Stomach (tissue), 9 donors: ENCODE data around the gene RIMKLB. TPM values are rescaled to one million over a fixed set of nuclear protein-coding genes. Genes with fewer than 3 reads are reported as not detected.

ENCODE experiments used
- DNase-seq, 2 donors: peaks; one replicate each; pipeline versions ENCODE4 v3.0.0 to v3.0.0-alpha.2; 2013 to 2019
- H3K27ac ChIP-seq, 5 donors: fragments of 200-600 bp in 4 of 5; sonication (generic) in 4 of 5; one replicate each; pipeline ENCODE4 v1.5.1; 2013 to 2019; ENCODE audit warnings: mild to moderate bottlenecking in 1 of 5, moderate library complexity in 1 of 5
- H3K27me3 ChIP-seq, 3 donors: fragments of 200-600 bp; sonication (generic); one replicate each; pipeline ENCODE4 v1.5.1; 2017 to 2019; ENCODE audit warnings: mixed run types in 1 of 3
- H3K36me3 ChIP-seq, 4 donors: fragments of 200-600 bp; sonication (generic); 1 replicate in 3 of 4; 2 replicates in 1 of 4; pipeline ENCODE4 v1.5.1; 2016 to 2019
- H3K4me1 ChIP-seq, 4 donors: fragments of 200-600 bp; sonication (generic); one replicate each; pipeline ENCODE4 v1.5.1; 2016 to 2019
- H3K4me3 ChIP-seq, 4 donors: fragments of 200-600 bp; sonication (generic) in 3 of 4; one replicate each; pipeline ENCODE4 v1.5.1; 2016 to 2019; ENCODE audit warnings: mild to moderate bottlenecking in 1 of 4
- H3K9me3 ChIP-seq, 4 donors: fragments of 200-600 bp; sonication (generic); one replicate each; pipeline ENCODE4 v1.5.1; 2016 to 2019
- CTCF ChIP-seq, 7 experiments: fragments of 450-650 bp in 4 of 7; fragments of 200-600 bp in 3 of 7; sonication (generic) in 3 of 7; IDR thresholded peaks; one replicate each; pipeline ENCODE4 v1.5.1; 2016 to 2019; ENCODE audit warnings: antibody characterized with exemption in 7 of 7, control low read depth in 2 of 7, mild to moderate bottlenecking in 1 of 7
- EP300 ChIP-seq: sonication (generic); formaldehyde crosslinking; IDR thresholded peaks from one replicate; pipeline ENCODE4 v1.6.1; 2017; ENCODE audit warnings: antibody characterized with exemption
- POLR2A ChIP-seq, 4 donors: fragments of 450-650 bp; IDR thresholded peaks; one replicate each; pipeline ENCODE4 v1.6.1; 2016; ENCODE audit warnings: antibody characterized with exemption in 4 of 4, control low read depth in 2 of 4, mild to moderate bottlenecking in 1 of 4, moderate library complexity in 1 of 4
- POLR2AphosphoS5 ChIP-seq, 3 donors: sonication (generic); formaldehyde crosslinking; IDR thresholded peaks; one replicate each; pipeline ENCODE4 v1.6.1; 2016; ENCODE audit warnings: antibody characterized with exemption in 3 of 3
- WGBS, 5 donors: extraction: QIAGEN DNeasy Blood & Tissue Kit in 3 of 5; methylation state at CpG; one replicate each; pipeline versions ENCODE4 v1.1.5 to v1.1.7; 2013 to 2018; 5-methylcytosine and 5-hydroxymethylcytosine counted together
- intact Hi-C: fragments of 100-400 bp; cut with DNase I; formaldehyde crosslinking; loops from one replicate; pipeline ENCODE4 v1.15.1; 2023; ENCODE audit warnings: low total_unique reads
- polyA plus RNA-seq, 3 donors: library from polyadenylated mRNA; stranded (reverse); fragments of 200-250 nt; gene quantifications; one replicate each; pipeline ENCODE4 v1.2.3, GENCODE V29; 2013
- total RNA-seq, 5 donors: library from RNA; depleted of rRNA; stranded (reverse); fragments of >200 nt; gene quantifications; one replicate each; pipeline versions ENCODE4 v1.1.0 to v1.2.3, GENCODE V29; 2014 to 2016
- donor health status: healthy with polysubstance abuse.
- donor health status: Bipolar disorder and iron deficiency.
- donor health status: healthy.

RIMKLB gene
- total and polyA plus RNA-seq, 8 donors = 3.2 to 78.0 (median 24.1) TPM

GRCh38 chr12:8689681-8690080 lies 8.1 kb upstream of the RIMKLB start:
- peaks cover 11 to 35% (median 25%) of the 10 kb centered on the region in 4 donors for H3K4me1 ChIP-seq
- DNase-seq = no peak
- H3K27ac ChIP-seq = peak overlapping the region in 2 of 5 donors; percentile 35 to 64
- H3K4me3 ChIP-seq = no peak overlapping the region
- TF ChIP-seq POLR2A (IDR thresholded peaks at IDR 0.05) = no peak
- no peak for TF ChIP-seq CTCF (IDR thresholded peaks at IDR 0.05)
- no peak for TF ChIP-seq EP300
- TF ChIP-seq POLR2AphosphoS5 (IDR thresholded peaks at IDR 0.05) = no peak
- no peaks in the 10 kb centered on the region for H3K27me3 ChIP-seq
- WGBS, 5 donors = 82 to 94% (median 91%) methylated on average over 4 of the region's 4 CpGs
- H3K9me3 ChIP-seq = no peaks in the 10 kb centered on the region
- H3K36me3 ChIP-seq = no peaks in the 10 kb centered on the region
- intact Hi-C loops = no loop called here

GRCh38 chr12:8692573-8692972 lies 5.2 kb upstream of the RIMKLB start:
- no peak for TF ChIP-seq EP300
- TF ChIP-seq POLR2A (IDR thresholded peaks at IDR 0.05) = no peak
- no peak for TF ChIP-seq POLR2AphosphoS5 (IDR thresholded peaks at IDR 0.05)
- TF ChIP-seq CTCF (IDR thresholded peaks at IDR 0.05) = no peak
- H3K4me1 ChIP-seq = peaks cover 14 to 40% (median 28%) of the 10 kb centered on the region in 4 donors
- intact Hi-C loops = no loop called here
- peak in 1 of 2 donors; percentile 91 for DNase-seq
- H3K9me3 ChIP-seq = no peaks in the 10 kb centered on the region
- H3K36me3 ChIP-seq = no peaks in the 10 kb centered on the region
- H3K27ac ChIP-seq = peak overlapping the region in 4 of 5 donors; percentile 25 to 74 (median 39)
- no peak overlapping the region for H3K4me3 ChIP-seq
- 4 to 9% (median 6%) methylated on average over 5 of the region's 5 CpGs for WGBS, 5 donors
- no peaks in the 10 kb centered on the region for H3K27me3 ChIP-seq

- TF ChIP-seq CTCF (IDR thresholded peaks at IDR 0.05) (no peak), EP300 (no peak), POLR2AphosphoS5 (IDR thresholded peaks at IDR 0.05) (no peak), POLR2A (IDR thresholded peaks at IDR 0.05) (no peak)
- H3K9me3 ChIP-seq = no peaks in the 10 kb centered on the region
- intact Hi-C loops = no loop called here
- no peak overlapping the region for H3K4me3 ChIP-seq
- no peaks in the 10 kb centered on the region for H3K27me3 ChIP-seq
- WGBS, 5 donors = 72 to 89% (median 86%) methylated on average over 8 to 10 of the region's 10 CpGs
- H3K36me3 ChIP-seq = no peaks in the 10 kb centered on the region
- H3K4me1 ChIP-seq = peaks cover 8 to 42% (median 28%) of the 10 kb centered on the region in 4 donors
- no peak for DNase-seq
- H3K27ac ChIP-seq = no peak overlapping the region
These were observed 2.7 kb upstream of the RIMKLB start for GRCh38 chr12:8695116-8695515.

- Histone ChIP-seq H3K4me3 (peak overlapping the region; percentile 90 to 98 (median 94)), H3K9me3 (no peaks in the 10 kb centered on the region), H3K4me1 (peaks cover 8 to 55% (median 30%) of the 10 kb centered on the region in 4 donors), H3K36me3 (no peaks in the 10 kb centered on the region), H3K27ac (peak overlapping the region in 4 of 5 donors; percentile 88 to 97 (median 92)), H3K27me3 (no peaks in the 10 kb centered on the region)
- 21 to 26% (median 23%) methylated on average over 6 of the region's 6 CpGs for WGBS, 5 donors
- no peak for TF ChIP-seq EP300
- TF ChIP-seq POLR2AphosphoS5 (IDR thresholded peaks at IDR 0.05) = no peak
- no peak for TF ChIP-seq CTCF (IDR thresholded peaks at IDR 0.05)
- no peak for TF ChIP-seq POLR2A (IDR thresholded peaks at IDR 0.05)
- DNase-seq = peak in 1 of 2 donors; percentile 26
- intact Hi-C loops = no loop called here
These were observed 1.2 kb upstream of the RIMKLB start for GRCh38 chr12:8696442-8697090.
